OCI-LY3 (cell line): ENCODE results near the gene FRRS1L.

Experiments
- H2AFZ ChIP-seq: fragments of 200-600, 300-600 bp; shearing (Covaris generic); 2 replicates; pipeline ENCODE4 v1.6.0; 2014; ENCODE audit warnings: antibody characterized with exemption, low read depth, low read length
- H3K27ac ChIP-seq: fragments of 200-600, 300-600 bp; sonication (generic); 2 replicates; pipeline ENCODE4 v1.5.1; 2014; ENCODE audit warnings: mild to moderate bottlenecking, low read length, moderate library complexity, mixed read lengths
- H3K27me3 ChIP-seq: fragments of 200-600, 300-600 bp; sonication (generic); 2 replicates; pipeline ENCODE4 v1.6.1; 2014; ENCODE audit warnings: low read depth, low read length, mixed read lengths
- H3K36me3 ChIP-seq: fragments of 200-600, 300-600 bp; sonication (generic); replicated peaks from 2 replicates; pipeline ENCODE3; 2014; ENCODE audit warnings: low read depth, low read length, mixed read lengths
- H3K4me1 ChIP-seq: fragments of 300-600, 200-600 bp; sonication (generic); 2 replicates; pipeline ENCODE4 v1.6.1; 2014; ENCODE audit warnings: low read length, mixed read lengths
- H3K4me2 ChIP-seq: fragments of 200-600, 300-600 bp; sonication (generic); 2 replicates; pipeline ENCODE4 v1.6.1; 2014; ENCODE audit warnings: low read length, mixed read lengths
- H3K4me3 ChIP-seq: fragments of 300-600, 200-600 bp; sonication (generic); 2 replicates; pipeline ENCODE4 v1.5.1; 2014; ENCODE audit warnings: antibody characterized with exemption, mild to moderate bottlenecking, low read length, moderate library complexity
- H3K79me2 ChIP-seq: fragments of 300-600, 200-600 bp; shearing (Covaris generic); 2 replicates; pipeline ENCODE4 v1.6.1; 2014; ENCODE audit warnings: mild to moderate bottlenecking, low read length, mixed read lengths
- H3K9ac ChIP-seq: fragments of 300-600, 200-600 bp; shearing (Covaris generic); 2 replicates; pipeline ENCODE4 v1.6.0; 2014; ENCODE audit warnings: mild to moderate bottlenecking, low read length, moderate library complexity
- H3K9me3 ChIP-seq: fragments of 200-600, 300-600 bp; shearing (Covaris generic); 2 replicates; pipeline ENCODE4 v1.6.1; 2014; ENCODE audit warnings: low read length, mixed read lengths; ENCODE audit not compliant: insufficient read depth
- H4K20me1 ChIP-seq: fragments of 200-600, 300-600 bp; sonication (generic); 2 replicates; pipeline ENCODE4 v1.6.1; 2016; ENCODE audit warnings: low read length, mixed read lengths; ENCODE audit not compliant: insufficient read depth
- EZH2phosphoT487 ChIP-seq: fragments of 200-600 bp; shearing (Covaris generic); IDR thresholded peaks from 2 replicates; pipeline ENCODE4 v1.6.1; 2018; ENCODE audit warnings: antibody characterized with exemption, mixed run types, low read depth
- TF ChIP-seq, protein P1 (sequence below): fragments of 200-600, 300-600 bp; sonication (generic); IDR thresholded peaks from 2 replicates; pipeline ENCODE4 v1.5.1; 2014; ENCODE audit warnings: antibody characterized with exemption, low read length, low read depth

Gene FRRS1L

DNA sequence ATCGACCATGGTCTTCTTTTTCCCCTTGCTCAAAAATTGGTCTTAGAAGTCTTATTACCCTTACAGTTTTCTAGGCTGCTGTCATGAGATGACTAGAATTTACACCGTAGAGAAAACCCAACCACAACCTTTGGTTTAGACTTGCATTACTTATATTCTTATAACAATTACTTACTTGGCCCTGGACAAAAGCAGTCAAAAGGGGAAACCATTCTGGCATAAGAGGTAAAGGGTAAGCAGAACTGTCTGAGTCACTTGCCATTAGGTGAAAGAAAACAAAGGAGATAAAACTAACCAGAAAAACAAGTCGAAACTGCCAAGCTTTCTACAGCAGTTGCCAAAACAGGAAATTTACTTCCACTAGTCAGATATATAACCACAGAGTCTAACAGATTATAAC is 65.2 kb downstream of the FRRS1L start:
- H3K4me2 ChIP-seq = no peak overlapping the region

DNA sequence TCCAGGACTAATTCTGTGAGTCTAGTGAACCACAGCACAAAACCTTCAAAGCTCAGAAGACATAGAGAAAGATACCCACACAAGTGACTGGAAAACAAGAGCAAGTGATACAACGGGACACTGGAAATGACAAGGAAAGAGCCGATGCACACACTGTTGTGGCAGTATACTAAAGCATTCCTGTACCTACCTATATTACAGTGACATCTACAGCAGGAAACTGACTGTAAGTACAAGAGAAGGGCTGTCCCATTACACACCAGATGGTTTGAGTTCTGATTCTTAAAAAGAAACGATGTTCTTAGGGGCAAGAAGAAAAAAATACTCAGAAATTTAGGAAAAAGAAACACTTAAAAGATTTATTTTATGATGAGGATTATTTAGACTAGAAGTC is 65.8 kb downstream of the FRRS1L start:
- H3K27me3 ChIP-seq = no peaks in the 10 kb centered on the region
- no peak overlapping the region for H3K27ac ChIP-seq
- no peaks in the 10 kb centered on the region for H3K9me3 ChIP-seq
- no peak overlapping the region for H2AFZ ChIP-seq
- peaks cover 35% of the 10 kb centered on the region for H3K36me3 ChIP-seq
- H4K20me1 ChIP-seq = peaks cover 51% of the 10 kb centered on the region
- H3K4me1 ChIP-seq = peaks cover 28% of the 10 kb centered on the region
- peaks cover 88% of the 10 kb centered on the region for H3K79me2 ChIP-seq
- no peak overlapping the region for H3K9ac ChIP-seq
- H3K4me3 ChIP-seq = no peak overlapping the region
- no peak for TF ChIP-seq EZH2phosphoT487
- TF ChIP-seq, protein P1, sequence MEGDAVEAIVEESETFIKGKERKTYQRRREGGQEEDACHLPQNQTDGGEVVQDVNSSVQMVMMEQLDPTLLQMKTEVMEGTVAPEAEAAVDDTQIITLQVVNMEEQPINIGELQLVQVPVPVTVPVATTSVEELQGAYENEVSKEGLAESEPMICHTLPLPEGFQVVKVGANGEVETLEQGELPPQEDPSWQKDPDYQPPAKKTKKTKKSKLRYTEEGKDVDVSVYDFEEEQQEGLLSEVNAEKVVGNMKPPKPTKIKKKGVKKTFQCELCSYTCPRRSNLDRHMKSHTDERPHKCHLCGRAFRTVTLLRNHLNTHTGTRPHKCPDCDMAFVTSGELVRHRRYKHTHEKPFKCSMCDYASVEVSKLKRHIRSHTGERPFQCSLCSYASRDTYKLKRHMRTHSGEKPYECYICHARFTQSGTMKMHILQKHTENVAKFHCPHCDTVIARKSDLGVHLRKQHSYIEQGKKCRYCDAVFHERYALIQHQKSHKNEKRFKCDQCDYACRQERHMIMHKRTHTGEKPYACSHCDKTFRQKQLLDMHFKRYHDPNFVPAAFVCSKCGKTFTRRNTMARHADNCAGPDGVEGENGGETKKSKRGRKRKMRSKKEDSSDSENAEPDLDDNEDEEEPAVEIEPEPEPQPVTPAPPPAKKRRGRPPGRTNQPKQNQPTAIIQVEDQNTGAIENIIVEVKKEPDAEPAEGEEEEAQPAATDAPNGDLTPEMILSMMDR = no peak
- H3K4me2 ChIP-seq = no peak overlapping the region

More for the DNA sequence above, 65.2 kb downstream of the FRRS1L start:
- H3K9me3 ChIP-seq = no peaks in the 10 kb centered on the region
- no peak overlapping the region for H3K9ac ChIP-seq
- H3K4me3 ChIP-seq = no peak overlapping the region
- H4K20me1 ChIP-seq = peaks cover 45% of the 10 kb centered on the region
- no peaks in the 10 kb centered on the region for H3K27me3 ChIP-seq
- H3K4me1 ChIP-seq = peaks cover 28% of the 10 kb centered on the region
- no peak overlapping the region for H3K27ac ChIP-seq
- H3K36me3 ChIP-seq = peaks cover 35% of the 10 kb centered on the region
- H2AFZ ChIP-seq = no peak overlapping the region
- TF ChIP-seq EZH2phosphoT487 = no peak
- TF ChIP-seq, protein P1 = no peak
- peaks cover 88% of the 10 kb centered on the region for H3K79me2 ChIP-seq

DNA sequence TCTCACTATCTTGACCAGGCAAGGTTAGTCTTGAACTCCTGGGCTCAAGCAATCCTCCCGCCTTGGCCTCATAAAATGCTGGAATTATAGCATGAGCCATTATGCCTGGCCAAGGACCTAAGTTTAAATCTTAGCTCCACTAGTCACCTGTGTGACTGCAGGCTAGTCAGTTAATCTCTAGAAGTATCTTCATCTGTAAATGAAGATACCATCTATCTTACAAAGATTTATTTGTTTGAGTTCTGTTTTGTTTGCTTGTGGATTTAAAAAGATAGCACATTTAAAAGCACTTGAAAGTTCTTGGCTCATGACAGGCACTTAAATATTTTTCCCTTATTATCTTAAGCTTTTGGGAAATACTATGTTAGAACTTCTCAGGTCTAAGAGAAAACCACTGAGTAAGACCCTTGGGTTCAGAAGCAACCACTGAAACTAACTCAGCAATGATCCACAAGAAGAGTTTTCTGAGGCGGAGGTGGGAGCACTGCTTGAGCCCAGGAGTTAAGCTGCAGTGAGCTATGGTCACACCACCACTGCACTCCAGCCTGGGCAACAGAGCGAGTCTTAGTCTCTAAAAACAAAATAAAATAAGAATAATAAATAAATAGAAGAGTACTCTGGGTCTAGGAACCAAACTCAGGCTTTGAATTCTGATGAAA is 66.4 kb downstream of the FRRS1L start:
- Histone ChIP-seq H2AFZ (no peak overlapping the region), H3K4me3 (no peak overlapping the region), H3K4me2 (no peak overlapping the region), H3K27me3 (no peaks in the 10 kb centered on the region), H3K9ac (no peak overlapping the region), H3K9me3 (no peaks in the 10 kb centered on the region), H4K20me1 (peaks cover 56% of the 10 kb centered on the region), H3K79me2 (peaks cover 90% of the 10 kb centered on the region), H3K36me3 (peaks cover 35% of the 10 kb centered on the region), H3K4me1 (peaks cover 28% of the 10 kb centered on the region), H3K27ac (no peak overlapping the region)
- TF ChIP-seq, protein P1 = no peak
- TF ChIP-seq EZH2phosphoT487 = no peak

DNA sequence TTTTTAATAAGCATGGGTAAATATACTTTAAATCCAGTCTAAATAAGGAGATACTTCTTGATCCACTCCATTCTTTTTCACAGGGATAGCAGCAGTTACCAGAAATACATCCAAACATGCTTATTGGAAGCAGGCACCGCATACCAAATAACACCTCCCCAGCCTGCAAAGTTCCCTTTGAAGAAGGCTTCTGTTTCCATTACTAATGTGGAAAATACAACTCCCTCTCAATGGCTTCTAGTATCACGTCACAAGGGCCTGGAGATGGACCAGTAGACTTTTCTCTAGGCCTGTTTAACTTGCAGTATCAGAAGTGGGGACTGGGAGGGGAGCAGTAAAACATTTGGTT is 68.1 kb downstream of the FRRS1L start:
- H3K27ac ChIP-seq = no peak overlapping the region
- TF ChIP-seq EZH2phosphoT487 = no peak
- TF ChIP-seq, protein P1 = no peak
- no peak overlapping the region for H2AFZ ChIP-seq
- peak overlapping the region; percentile 39; the same call in 1 of the 2 replicates for H3K4me2 ChIP-seq
- H4K20me1 ChIP-seq = peaks cover 72% of the 10 kb centered on the region
- H3K4me3 ChIP-seq = no peak overlapping the region
- peaks cover 32% of the 10 kb centered on the region for H3K36me3 ChIP-seq
- H3K79me2 ChIP-seq = peaks cover 94% of the 10 kb centered on the region
- H3K4me1 ChIP-seq = peaks cover 28% of the 10 kb centered on the region
- H3K9ac ChIP-seq = no peak overlapping the region
- H3K9me3 ChIP-seq = no peaks in the 10 kb centered on the region
- no peaks in the 10 kb centered on the region for H3K27me3 ChIP-seq
